ENCODE data around the gene TRIP4.
"Not testable (repeated sequence)": the region's sequence is repeated elsewhere in the genome, so short reads cannot be mapped to it uniquely, and the experiment has no call there.

Gene TRIP4

GRCh38 chr15:64381000-64381751 lies 6.5 kb upstream of the TRIP4 start, which contains the start of gene PCLAF:
PCLAF (minus strand) TSS chr15:64381441; CDS start chr15:64381371, 70 bp downstream.
- peak; percentile 12 for TF ChIP-seq CTCF (IDR thresholded peaks at IDR 0.05; ENCODE audit: extremely low read depth, insufficient read depth, missing control alignments)
- in situ Hi-C loops (cut with MboI; ENCODE audit: low pct_unique_long_range_greater_than_20kb, low sequenced_read_pairs, unreplicated experiment), result no loop called here
- DNase-seq (ENCODE audit: low spot score), result peak; percentile 93

GRCh38 chr15:64383760-64384159 lies 3.9 kb upstream of the TRIP4 start:
- in situ Hi-C loops (cut with MboI; ENCODE audit: low pct_unique_long_range_greater_than_20kb, low sequenced_read_pairs, unreplicated experiment), result no loop called here
- DNase-seq (ENCODE audit: low spot score), result no peak
- no peak for TF ChIP-seq CTCF (IDR thresholded peaks at IDR 0.05; ENCODE audit: extremely low read depth, insufficient read depth, missing control alignments)

- DNase-seq (ENCODE audit: low spot score), result no peak
- in situ Hi-C loops (cut with MboI; ENCODE audit: low pct_unique_long_range_greater_than_20kb, low sequenced_read_pairs, unreplicated experiment), result no loop called here
- TF ChIP-seq CTCF (IDR thresholded peaks at IDR 0.05; ENCODE audit: extremely low read depth, insufficient read depth, missing control alignments), result no peak
These were observed 1.3 kb upstream of the TRIP4 start for GRCh38 chr15:64386291-64386690.

- in situ Hi-C loops (cut with MboI; ENCODE audit: low pct_unique_long_range_greater_than_20kb, low sequenced_read_pairs, unreplicated experiment), result no loop called here
- DNase-seq (ENCODE audit: low spot score), result no peak
- no peak for TF ChIP-seq CTCF (IDR thresholded peaks at IDR 0.05; ENCODE audit: extremely low read depth, insufficient read depth, missing control alignments)
These were observed 1.4 kb downstream of the TRIP4 start for GRCh38 chr15:64389036-64389435.

- DNase-seq (ENCODE audit: low spot score); in situ Hi-C loops (cut with MboI; ENCODE audit: low pct_unique_long_range_greater_than_20kb, low sequenced_read_pairs, unreplicated experiment): not testable (repeated sequence)
These were observed 4.8 kb downstream of the TRIP4 start for GRCh38 chr15:64392471-64392870.

GRCh38 chr15:64396789-64397188 lies 9.2 kb downstream of the TRIP4 start:
- in situ Hi-C loops (cut with MboI; ENCODE audit: low pct_unique_long_range_greater_than_20kb, low sequenced_read_pairs, unreplicated experiment), result no loop called here
- TF ChIP-seq CTCF (IDR thresholded peaks at IDR 0.05; ENCODE audit: extremely low read depth, insufficient read depth, missing control alignments), result no peak
- DNase-seq (ENCODE audit: low spot score), result no peak

- in situ Hi-C loops (cut with MboI; ENCODE audit: low pct_unique_long_range_greater_than_20kb, low sequenced_read_pairs, unreplicated experiment), result no loop called here
- no peak for TF ChIP-seq CTCF (IDR thresholded peaks at IDR 0.05; ENCODE audit: extremely low read depth, insufficient read depth, missing control alignments)
- no peak for DNase-seq (ENCODE audit: low spot score)
These were observed 10.9 kb downstream of the TRIP4 start for GRCh38 chr15:64398575-64398974.

Measured in GM13977 (cell line).